Karpas-422 (cell line): Measurements from ENCODE around the gene JAKMIP1. TPM values are rescaled to one million over a fixed set of nuclear protein-coding genes. Genes with fewer than 3 reads are reported as not detected.

Source experiments
- DNase-seq: peaks from one replicate; pipeline ENCODE4 v3.0.0-alpha.2; 2015
- H2AFZ ChIP-seq: fragments of 200-600 bp; sonication (generic); 2 replicates; pipeline ENCODE4 v1.6.1; 2014; ENCODE audit warnings: antibody characterized with exemption, low read length, mixed read lengths
- H3K27ac ChIP-seq: fragments of 200-600 bp; sonication (generic); 2 replicates; pipeline ENCODE4 v1.5.1; 2014; ENCODE audit warnings: mild to moderate bottlenecking, low read length, moderate library complexity
- H3K27me3 ChIP-seq: fragments of 200-600 bp; sonication (generic); 2 replicates; pipeline ENCODE4 v1.6.1; 2014; ENCODE audit warnings: low read length, mixed read lengths
- H3K36me3 ChIP-seq: fragments of 200-600 bp; sonication (generic); 2 replicates; pipeline ENCODE4 v1.6.1; 2014; ENCODE audit warnings: low read length, mixed read lengths; ENCODE audit not compliant: insufficient read depth
- H3K4me1 ChIP-seq: fragments of 200-600 bp; sonication (generic); 2 replicates; pipeline ENCODE4 v1.6.1; 2014; ENCODE audit warnings: mild to moderate bottlenecking, low read length, mixed read lengths
- H3K4me2 ChIP-seq: fragments of 200-600 bp; sonication (generic); 2 replicates; pipeline ENCODE4 v1.6.1; 2014; ENCODE audit warnings: low read length, low read depth, mild to moderate bottlenecking; ENCODE audit not compliant: poor library complexity, severe bottlenecking
- H3K4me3 ChIP-seq: fragments of 200-600 bp; sonication (generic); 2 replicates; pipeline ENCODE4 v1.5.1; 2014; ENCODE audit warnings: mild to moderate bottlenecking, antibody characterized with exemption, low read length, mixed read lengths
- H3K79me2 ChIP-seq: fragments of 200-600 bp; sonication (generic); 2 replicates; pipeline ENCODE4 v1.6.1; 2014; ENCODE audit warnings: mild to moderate bottlenecking, low read length, mixed read lengths
- H3K9ac ChIP-seq: fragments of 200-600 bp; sonication (generic); 2 replicates; pipeline ENCODE4 v1.6.0; 2014; ENCODE audit warnings: low read length
- H3K9me2 ChIP-seq: fragments of 200-600 bp; sonication (generic), shearing (Covaris generic); replicated peaks from 2 replicates; pipeline ENCODE4 v1.6.0; 2014; ENCODE audit warnings: mild to moderate bottlenecking, low read length, moderate library complexity; ENCODE audit not compliant: insufficient read depth
- H3K9me3 ChIP-seq: fragments of 300-700, 200-600 bp; sonication (generic); 2 replicates; pipeline ENCODE4 v1.6.1; 2014; ENCODE audit warnings: low read length, mixed read lengths
- H4K20me1 ChIP-seq: fragments of 200-600 bp; sonication (generic); 2 replicates; pipeline ENCODE4 v1.6.1; 2014; ENCODE audit warnings: mild to moderate bottlenecking, antibody characterized with exemption, low read length, low read depth; ENCODE audit not compliant: insufficient read depth
- total RNA-seq: library from RNA; depleted of rRNA; stranded (reverse); fragments of >200 nt; shearing (Covaris generic); gene quantifications from 2 replicates; pipeline ENCODE4 v1.2.3, GENCODE V29; 2014; ENCODE audit warnings: low replicate concordance; rRNA removed

JAKMIP1 gene
- total RNA-seq = not detected in 2 replicates

- H3K9ac ChIP-seq = no peak within 1 kb of the TSS
- H3K4me2 ChIP-seq = no peak within 1 kb of the TSS
- no peak within 1 kb of the TSS for H3K27ac ChIP-seq
Measured at GRCh38 chr4:6200011-6200921, at the start of gene JAKMIP1. TSS of gene JAKMIP1 (minus strand) at chr4:6200549. CDS start at chr4:6112850, 87,699 bp downstream.

GRCh38 chr4:6248394-6248793 is 48.0 kb upstream of the JAKMIP1 start:
- no peaks in the 10 kb centered on the region for H3K36me3 ChIP-seq
- no peak overlapping the region for H3K9ac ChIP-seq
- H2AFZ ChIP-seq = no peak overlapping the region
- H3K27ac ChIP-seq = no peak overlapping the region
- H3K9me2 ChIP-seq = no peaks in the 10 kb centered on the region
- no peak overlapping the region for H3K4me3 ChIP-seq
- no peaks in the 10 kb centered on the region for H4K20me1 ChIP-seq
- no peaks in the 10 kb centered on the region for H3K4me1 ChIP-seq
- no peaks in the 10 kb centered on the region for H3K79me2 ChIP-seq
- H3K9me3 ChIP-seq = no peaks in the 10 kb centered on the region
- H3K27me3 ChIP-seq = no peaks in the 10 kb centered on the region
- DNase-seq = no peak
- H3K4me2 ChIP-seq = no peak overlapping the region

More at GRCh38 chr4:6200011-6200921, at the start of gene JAKMIP1:
- Histone ChIP-seq H3K27me3 (no peaks in the 10 kb centered on the region), H3K36me3 (no peaks in the 10 kb centered on the region), H3K79me2 (no peaks in the 10 kb centered on the region), H3K9me3 (no peaks in the 10 kb centered on the region), H2AFZ (no peak within 1 kb of the TSS), H3K9me2 (no peaks in the 10 kb centered on the region), H3K4me1 (no peaks in the 10 kb centered on the region), H3K4me3 (no peak within 1 kb of the TSS), H4K20me1 (no peaks in the 10 kb centered on the region)
- DNase-seq = no peak

- no peak overlapping the region for H3K27ac ChIP-seq
- H2AFZ ChIP-seq = no peak overlapping the region
- H3K36me3 ChIP-seq = no peaks in the 10 kb centered on the region
- H3K9me3 ChIP-seq = no peaks in the 10 kb centered on the region
- H3K4me3 ChIP-seq = no peak overlapping the region
- no peaks in the 10 kb centered on the region for H3K9me2 ChIP-seq
- no peaks in the 10 kb centered on the region for H3K79me2 ChIP-seq
- no peaks in the 10 kb centered on the region for H3K4me1 ChIP-seq
- no peaks in the 10 kb centered on the region for H4K20me1 ChIP-seq
- no peak for DNase-seq
- H3K9ac ChIP-seq = no peak overlapping the region
- no peaks in the 10 kb centered on the region for H3K27me3 ChIP-seq
- H3K4me2 ChIP-seq = no peak overlapping the region
Measured at GRCh38 chr4:6246170-6246634, 45.9 kb upstream of the JAKMIP1 start.

GRCh38 chr4:6245246-6246169 is 45.2 kb upstream of the JAKMIP1 start:
- H3K79me2 ChIP-seq = no peaks in the 10 kb centered on the region
- no peaks in the 10 kb centered on the region for H3K9me2 ChIP-seq
- H3K36me3 ChIP-seq = no peaks in the 10 kb centered on the region
- no peak overlapping the region for H3K9ac ChIP-seq
- no peak overlapping the region for H3K4me2 ChIP-seq
- no peak for DNase-seq
- no peaks in the 10 kb centered on the region for H3K27me3 ChIP-seq
- no peaks in the 10 kb centered on the region for H3K9me3 ChIP-seq
- H3K27ac ChIP-seq = no peak overlapping the region
- H2AFZ ChIP-seq = no peak overlapping the region
- no peaks in the 10 kb centered on the region for H4K20me1 ChIP-seq
- no peaks in the 10 kb centered on the region for H3K4me1 ChIP-seq
- H3K4me3 ChIP-seq = no peak overlapping the region

- Histone ChIP-seq H3K36me3 (no peaks in the 10 kb centered on the region), H3K27me3 (no peaks in the 10 kb centered on the region), H3K4me1 (no peaks in the 10 kb centered on the region), H3K9me2 (no peaks in the 10 kb centered on the region), H3K9me3 (no peaks in the 10 kb centered on the region), H3K4me2 (no peak overlapping the region), H4K20me1 (no peaks in the 10 kb centered on the region), H3K79me2 (no peaks in the 10 kb centered on the region), H3K27ac (no peak overlapping the region), H3K4me3 (no peak overlapping the region), H2AFZ (no peak overlapping the region), H3K9ac (no peak overlapping the region)
- no peak for DNase-seq
Measured at GRCh38 chr4:6242271-6243029, 42.1 kb upstream of the JAKMIP1 start.

- Histone ChIP-seq H3K9me2 (no peaks in the 10 kb centered on the region), H3K27ac (no peak overlapping the region), H3K4me3 (no peak overlapping the region), H3K36me3 (no peaks in the 10 kb centered on the region), H3K4me1 (no peaks in the 10 kb centered on the region), H4K20me1 (no peaks in the 10 kb centered on the region), H3K9ac (no peak overlapping the region), H2AFZ (no peak overlapping the region), H3K4me2 (no peak overlapping the region), H3K27me3 (no peaks in the 10 kb centered on the region), H3K79me2 (no peaks in the 10 kb centered on the region), H3K9me3 (no peaks in the 10 kb centered on the region)
- DNase-seq = no peak
Measured at GRCh38 chr4:6241062-6241845, 40.9 kb upstream of the JAKMIP1 start.

- H4K20me1 ChIP-seq = no peaks in the 10 kb centered on the region
- no peak overlapping the region for H3K27ac ChIP-seq
- H2AFZ ChIP-seq = no peak overlapping the region
- H3K9me2 ChIP-seq = no peaks in the 10 kb centered on the region
- H3K9me3 ChIP-seq = no peaks in the 10 kb centered on the region
- H3K4me1 ChIP-seq = no peaks in the 10 kb centered on the region
- no peak overlapping the region for H3K4me2 ChIP-seq
- DNase-seq = no peak
- H3K9ac ChIP-seq = no peak overlapping the region
- H3K27me3 ChIP-seq = no peaks in the 10 kb centered on the region
- H3K4me3 ChIP-seq = no peak overlapping the region
- no peaks in the 10 kb centered on the region for H3K79me2 ChIP-seq
- no peaks in the 10 kb centered on the region for H3K36me3 ChIP-seq
Measured at GRCh38 chr4:6239968-6240367, 39.6 kb upstream of the JAKMIP1 start.
